HepG2 (cell line): ENCODE results near the gene APOC4. TPM values are rescaled to one million over a fixed set of nuclear protein-coding genes. Genes with fewer than 3 reads are reported as not detected.

Source experiments
- AFF4 ChIP-seq: sonication (generic); formaldehyde crosslinking; IDR thresholded peaks from 2 replicates; pipeline ENCODE4 v1.4.0; 2020; ENCODE audit warnings: missing genetic modification reagents
- E2F2 ChIP-seq: sonication (generic); formaldehyde crosslinking; IDR thresholded peaks from 2 replicates; pipeline ENCODE4 v1.4.0; 2020; ENCODE audit warnings: missing genetic modification reagents, borderline replicate concordance
- EED ChIP-seq: sonication (generic); formaldehyde crosslinking; IDR thresholded peaks from 2 replicates; pipeline ENCODE4 v1.5.0; 2020; ENCODE audit warnings: mild to moderate bottlenecking, missing genetic modification reagents
- ELK4 ChIP-seq: sonication (generic); formaldehyde crosslinking; IDR thresholded peaks from 2 replicates; pipeline ENCODE4 v1.9.0; 2021; ENCODE audit warnings: missing genetic modification reagents, borderline replicate concordance
- FOSL2 ChIP-seq: sonication (generic); formaldehyde crosslinking; IDR thresholded peaks from 2 replicates; pipeline ENCODE4 v1.4.0; 2020; ENCODE audit warnings: missing genetic modification reagents
- GABPA ChIP-seq, 2 experiments: IDR thresholded peaks; 2 replicates each; pipeline ENCODE4 v1.6.1; 2011 to 2016; ENCODE audit warnings: low read depth in 2 of 2, low read length in 1 of 2, missing biosample characterization in 1 of 2, missing genetic modification characterization in 1 of 2
- NCOA5 ChIP-seq: sonication (generic); formaldehyde crosslinking; IDR thresholded peaks from 2 replicates; pipeline ENCODE4 v1.4.0; 2020; ENCODE audit warnings: missing genetic modification reagents
- TEAD3 ChIP-seq: optimal IDR thresholded peaks from 2 replicates; pipeline ENCODE3; 2016; ENCODE audit warnings: borderline replicate concordance
- TOE1 ChIP-seq: sonication (generic); formaldehyde crosslinking; IDR thresholded peaks from 2 replicates; pipeline ENCODE4 v1.4.0; 2020; ENCODE audit warnings: mild to moderate bottlenecking, missing genetic modification reagents
- TP53 ChIP-seq: sonication (generic); formaldehyde crosslinking; conservative IDR thresholded peaks from 2 replicates; pipeline ENCODE4 v1.4.0; 2020; ENCODE audit warnings: missing genetic modification reagents
- ZBTB21 ChIP-seq: sonication (generic); formaldehyde crosslinking; IDR thresholded peaks from 2 replicates; pipeline ENCODE4 v1.4.0; 2020; ENCODE audit warnings: missing genetic modification reagents
- ZFAT ChIP-seq: sonication (generic); formaldehyde crosslinking; conservative IDR thresholded peaks from 2 replicates; pipeline ENCODE4 v1.8.1; 2023; ENCODE audit warnings: missing genetic modification reagents, inconsistent platforms
- ZNF232 ChIP-seq: sonication (generic); formaldehyde crosslinking; IDR thresholded peaks from 2 replicates; pipeline ENCODE4 v1.4.0; 2020; ENCODE audit warnings: missing genetic modification reagents, borderline replicate concordance
- ZNF547 ChIP-seq: sonication (generic); formaldehyde crosslinking; IDR thresholded peaks from 2 replicates; pipeline ENCODE4 v1.5.1; 2020; ENCODE audit warnings: mild to moderate bottlenecking, missing genetic modification reagents
- ZNF724P ChIP-seq: sonication (generic); formaldehyde crosslinking; IDR thresholded peaks from 2 replicates; pipeline ENCODE4 v1.8.0; 2022; ENCODE audit warnings: missing genetic modification reagents, borderline replicate concordance
- ZSCAN29 ChIP-seq: sonication (generic); formaldehyde crosslinking; conservative IDR thresholded peaks from 2 replicates; pipeline ENCODE4 v1.4.0; 2020; ENCODE audit warnings: mild to moderate bottlenecking, missing genetic modification reagents
- polyA plus RNA-seq, 8 experiments: library from polyadenylated mRNA; depleted of rRNA in 3 of 8; stranded (reverse) in 7 of 8; unstranded in 1 of 8; fragments of >200 nt; fragmentation: Illumina TruSeq in 4 of 8; extraction: Trizol in 4 of 8; gene quantifications; 2 replicates each; pipeline versions ENCODE4 v1.2.1 to v1.2.3, GENCODE V29; 2011 to 2016; ENCODE audit warnings: low read depth in 4 of 8, missing spikeins in 1 of 8, mixed read lengths in 1 of 8; ENCODE audit not compliant: insufficient read depth in 1 of 8
- total RNA-seq, 5 experiments: library from RNA; depleted of rRNA; stranded (reverse); fragments of >200 nt; fragmentation: Illumina TruSeq; extraction: Trizol; gene quantifications; 2 replicates each; pipeline ENCODE4 v1.2.3, GENCODE V29; 2016; ENCODE audit warnings: low read depth in 1 of 5
- TF ChIP-seq, protein P1 (sequence below): sonication (generic); formaldehyde crosslinking; IDR thresholded peaks from 2 replicates; pipeline ENCODE4 v1.8.0; 2022; ENCODE audit warnings: missing genetic modification reagents, mild to moderate bottlenecking, borderline replicate concordance

The APOC4 gene
- total and polyA plus RNA-seq, 2 of the 13 experiments (the other 11 are each of a cell fraction or from before 2014, with no cell fraction given): 0.46 TPM; not detected in 1

GRCh38 chr19:44954649-44955504 lies 12.8 kb downstream of the APOC4 start, which contains the start of gene CLPTM1 (continued):
- TF ChIP-seq AFF4 (CRISPR knock-in tag) (no peak), EED (CRISPR knock-in tag) (no peak), GABPA (IDR thresholded peaks at IDR 0.05; ENCODE audit: low read depth, low read length) (peak; percentile 70), GABPA (CRISPR knock-in tag; IDR thresholded peaks at IDR 0.05; ENCODE audit: low read depth) (peak; percentile 91), ZNF232 (no peak), TEAD3 (CRISPR knock-in tag) (no peak), FOSL2 (CRISPR knock-in tag) (peak; percentile 42), ZSCAN29 (CRISPR knock-in tag) (0 out of 2 replicates have a peak, but pooled peaks have one; percentile 45), ZNF547 (CRISPR knock-in tag) (no peak), ZBTB21 (no peak), ZNF724P (CRISPR knock-in tag) (0 out of 2 replicates have a peak, but pooled peaks have one; percentile 12), TP53 (0 out of 2 replicates have a peak, but pooled peaks have one; percentile 46), ZFAT (no peak), E2F2 (CRISPR knock-in tag) (no peak), ELK4 (CRISPR knock-in tag) (peak; percentile 60; the same call in 1 of the 2 replicates), NCOA5 (CRISPR knock-in tag) (no peak), TOE1 (CRISPR knock-in tag) (no peak)
- TF ChIP-seq, protein P1, sequence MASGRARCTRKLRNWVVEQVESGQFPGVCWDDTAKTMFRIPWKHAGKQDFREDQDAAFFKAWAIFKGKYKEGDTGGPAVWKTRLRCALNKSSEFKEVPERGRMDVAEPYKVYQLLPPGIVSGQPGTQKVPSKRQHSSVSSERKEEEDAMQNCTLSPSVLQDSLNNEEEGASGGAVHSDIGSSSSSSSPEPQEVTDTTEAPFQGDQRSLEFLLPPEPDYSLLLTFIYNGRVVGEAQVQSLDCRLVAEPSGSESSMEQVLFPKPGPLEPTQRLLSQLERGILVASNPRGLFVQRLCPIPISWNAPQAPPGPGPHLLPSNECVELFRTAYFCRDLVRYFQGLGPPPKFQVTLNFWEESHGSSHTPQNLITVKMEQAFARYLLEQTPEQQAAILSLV (CRISPR knock-in tag): peak; percentile 76
